Measurements from ENCODE around the gene SYT17. TPM values are rescaled to one million over a fixed set of nuclear protein-coding genes. Genes with fewer than 3 reads are reported as not detected.

Gene SYT17
- total RNA-seq, 1 donor from 2014 or later: 2.4 TPM

DNA sequence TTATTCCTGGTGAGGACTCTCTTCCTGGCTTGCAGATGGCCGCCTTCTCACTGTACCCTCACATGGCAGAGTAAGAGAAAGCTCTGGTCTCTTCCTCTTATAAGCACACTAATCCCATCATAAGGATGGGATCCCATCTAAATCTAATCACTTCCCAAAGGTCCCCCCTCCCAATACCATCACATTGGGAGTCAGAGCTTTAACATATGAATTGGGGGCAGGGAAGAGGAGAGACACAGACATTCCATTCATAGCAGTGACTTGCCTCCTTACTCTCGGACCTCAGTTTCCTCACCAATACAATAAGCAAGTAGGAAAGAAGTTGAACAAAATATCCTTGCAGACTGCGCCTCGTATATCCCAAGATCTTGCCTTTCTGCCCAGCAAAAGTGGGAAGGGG is 119.2 kb downstream of the SYT17 start:
- TF ChIP-seq CTCF (IDR thresholded peaks at IDR 0.05): no peak
- no peaks in the 10 kb centered on the region for H3K27me3 ChIP-seq
- no peaks in the 10 kb centered on the region for H3K4me1 ChIP-seq
- no peaks in the 10 kb centered on the region for H3K36me3 ChIP-seq
- no peak overlapping the region for H3K4me3 ChIP-seq
- H3K9me3 ChIP-seq: no peaks in the 10 kb centered on the region
- H3K27ac ChIP-seq: no peak overlapping the region
- intact Hi-C loops (cut with DNase I): no loop called here
- no peak for DNase-seq (ENCODE audit: low spot score in 2 of 2)

- Histone ChIP-seq H3K27ac (no peak overlapping the region), H3K9me3 (no peaks in the 10 kb centered on the region), H3K27me3 (no peaks in the 10 kb centered on the region), H3K4me1 (no peaks in the 10 kb centered on the region), H3K36me3 (no peaks in the 10 kb centered on the region), H3K4me3 (no peak overlapping the region)
- TF ChIP-seq CTCF (IDR thresholded peaks at IDR 0.05): no peak
- DNase-seq (ENCODE audit: low spot score in 2 of 2): no peak
- intact Hi-C loops (cut with DNase I): no loop called here
Observed at GRCh38 chr16:19288872-19289799, 121.1 kb downstream of the SYT17 start.

DNA sequence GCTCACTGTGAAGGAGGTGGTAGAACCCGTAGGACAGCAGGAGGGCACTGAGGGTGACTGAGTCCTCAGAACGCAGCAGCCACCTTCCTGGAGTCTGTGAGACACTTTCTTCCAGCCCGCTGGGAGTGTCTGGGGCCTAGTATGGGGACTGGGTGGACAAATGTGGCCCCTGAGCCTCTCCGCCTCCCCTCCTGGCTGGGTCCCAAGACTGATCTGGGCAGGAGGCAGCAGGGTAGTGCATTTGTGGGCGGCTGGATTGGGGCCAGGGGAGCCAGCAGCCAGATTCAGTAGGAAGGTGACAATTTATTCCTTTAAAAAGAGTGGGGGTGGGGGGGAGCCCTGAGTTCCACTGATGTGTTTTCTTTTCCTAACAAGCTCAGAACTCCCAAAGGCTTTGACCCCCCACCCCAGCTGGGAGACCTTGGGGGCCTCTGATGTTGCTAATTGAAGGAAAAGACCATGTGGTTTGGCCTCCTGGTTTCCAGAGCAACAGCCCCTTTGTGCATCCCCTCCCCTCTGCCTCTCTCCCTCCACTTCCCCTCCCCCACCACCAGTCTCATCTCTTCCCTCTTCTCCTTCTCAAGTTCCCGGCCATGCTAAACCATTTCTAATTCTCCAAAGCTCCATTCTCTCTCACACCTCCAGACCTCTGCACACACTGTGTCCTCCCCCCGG is 121.9 kb downstream of the SYT17 start:
- no peak for DNase-seq (ENCODE audit: low spot score in 2 of 2)
- Histone ChIP-seq H3K27ac (no peak overlapping the region), H3K27me3 (no peaks in the 10 kb centered on the region), H3K36me3 (no peaks in the 10 kb centered on the region), H3K4me1 (no peaks in the 10 kb centered on the region), H3K4me3 (no peak overlapping the region), H3K9me3 (no peaks in the 10 kb centered on the region)
- TF ChIP-seq CTCF (IDR thresholded peaks at IDR 0.05): no peak
- intact Hi-C loops (cut with DNase I): no loop called here

- Histone ChIP-seq H3K27ac (no peak overlapping the region), H3K27me3 (no peaks in the 10 kb centered on the region), H3K4me3 (no peak overlapping the region), H3K9me3 (no peaks in the 10 kb centered on the region), H3K36me3 (no peaks in the 10 kb centered on the region), H3K4me1 (no peaks in the 10 kb centered on the region)
- intact Hi-C loops (cut with DNase I): no loop called here
- no peak for DNase-seq (ENCODE audit: low spot score in 2 of 2)
- TF ChIP-seq CTCF (IDR thresholded peaks at IDR 0.05): no peak
Observed at GRCh38 chr16:19290860-19291259, 122.8 kb downstream of the SYT17 start.

GRCh38 chr16:19291475-19291874 is 123.4 kb downstream of the SYT17 start:
- no peaks in the 10 kb centered on the region for H3K9me3 ChIP-seq
- intact Hi-C loops (cut with DNase I): no loop called here
- no peak for DNase-seq (ENCODE audit: low spot score in 2 of 2)

More at GRCh38 chr16:19291475-19291874, 123.4 kb downstream of the SYT17 start:
- no peak for TF ChIP-seq CTCF (IDR thresholded peaks at IDR 0.05)
- Histone ChIP-seq H3K27ac (no peak overlapping the region), H3K4me3 (no peak overlapping the region), H3K27me3 (no peaks in the 10 kb centered on the region), H3K36me3 (no peaks in the 10 kb centered on the region), H3K4me1 (no peaks in the 10 kb centered on the region)

All from ascending aorta (tissue), 2 donors.